ENCODE measurements around the gene CCDC141. TPM values are rescaled to one million over a fixed set of nuclear protein-coding genes. Genes with fewer than 3 reads are reported as not detected.
"Not testable (repeated sequence)": the region's sequence is repeated elsewhere in the genome, so short reads cannot be mapped to it uniquely, and the experiment has no call there.

CCDC141 gene
- total RNA-seq, 1 donor from 2014 or later, result 61.8 TPM

DNA sequence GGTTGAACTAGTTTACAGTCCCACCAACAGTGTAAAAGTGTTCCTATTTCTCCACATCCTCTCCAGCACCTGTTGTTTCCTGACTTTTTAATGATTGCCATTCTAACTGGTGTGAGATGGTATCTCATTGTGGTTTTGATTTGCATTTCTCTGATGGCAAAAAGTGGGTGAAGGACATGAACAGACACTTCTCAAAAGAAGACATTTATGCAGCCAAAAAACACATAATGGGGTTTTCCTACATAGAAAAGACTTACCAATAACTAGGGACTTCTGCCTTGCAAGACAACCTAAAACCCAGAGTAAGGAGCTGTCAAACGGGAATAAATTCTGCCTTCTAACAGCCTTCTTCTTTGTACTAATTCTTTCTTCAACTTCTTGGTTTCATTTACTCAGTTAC is 4.3 kb downstream of the CCDC141 start:
- DNase-seq (ENCODE audit: low read depth), result not testable (repeated sequence)

DNA sequence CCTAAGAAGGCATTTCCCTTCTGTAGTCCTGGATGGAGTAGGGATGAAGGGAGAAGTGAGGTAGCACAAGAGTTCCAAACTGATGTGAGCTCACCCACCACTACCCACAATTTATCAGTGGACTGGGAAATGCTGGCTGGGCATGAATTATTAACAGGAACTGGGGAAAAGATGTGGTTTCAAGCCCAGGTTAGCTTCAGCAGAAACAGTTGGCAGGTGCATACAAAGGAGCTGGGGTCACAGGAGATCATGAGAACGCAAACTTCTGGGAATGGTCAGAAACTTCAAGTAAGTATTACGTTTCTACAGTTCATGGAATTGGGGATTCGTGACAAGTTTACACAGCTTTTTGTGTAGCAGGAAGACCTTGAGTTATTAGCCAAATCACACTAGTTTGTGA is 5.4 kb downstream of the CCDC141 start:
- DNase-seq (ENCODE audit: low read depth), result no peak

DNA sequence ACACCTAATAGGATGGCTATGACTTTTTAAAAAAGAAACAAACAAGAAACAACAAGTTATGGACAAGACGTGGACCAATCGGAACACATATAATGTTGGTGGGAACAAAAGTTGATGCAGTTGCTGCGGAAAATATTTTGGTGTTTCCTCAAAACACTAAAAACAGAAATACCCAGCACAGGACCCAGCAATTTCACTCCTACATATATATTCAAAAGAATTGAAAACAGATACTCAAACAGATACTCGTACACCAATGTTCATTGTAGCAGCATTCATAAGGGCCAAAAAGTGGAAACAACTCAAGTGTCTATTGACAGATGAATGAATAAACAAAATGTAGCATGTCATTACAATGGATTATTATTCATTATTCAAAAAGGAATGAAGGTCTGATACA is 12.1 kb downstream of the CCDC141 start:
- DNase-seq (ENCODE audit: low read depth), result no peak

DNA sequence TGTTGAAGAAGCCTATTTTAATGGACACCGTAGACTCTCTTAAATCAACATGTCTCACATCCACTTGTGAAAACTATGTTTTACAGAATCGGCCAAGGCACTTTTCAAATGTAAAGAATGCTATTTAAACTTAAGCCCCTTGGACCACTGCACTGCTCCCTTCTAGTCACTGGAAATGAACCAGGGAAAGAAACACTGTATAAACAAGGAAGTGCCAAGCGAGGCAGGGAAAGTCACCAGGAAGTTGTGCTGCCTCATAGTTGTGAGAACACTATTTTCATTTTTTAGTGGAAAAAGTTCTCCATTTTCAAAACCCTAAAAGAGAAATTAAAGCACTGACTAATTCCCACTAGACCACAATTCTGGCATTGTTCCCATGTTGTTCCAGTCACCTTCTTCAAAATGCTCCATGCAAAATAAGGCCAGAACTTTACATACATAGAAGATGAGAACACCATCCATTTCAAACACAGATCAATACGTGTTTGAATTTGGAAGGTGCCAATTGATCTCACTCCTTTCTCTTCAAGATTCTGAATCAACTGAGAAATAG is 13.5 kb downstream of the CCDC141 start:
- peak; percentile 13 for DNase-seq (ENCODE audit: low read depth)

DNA sequence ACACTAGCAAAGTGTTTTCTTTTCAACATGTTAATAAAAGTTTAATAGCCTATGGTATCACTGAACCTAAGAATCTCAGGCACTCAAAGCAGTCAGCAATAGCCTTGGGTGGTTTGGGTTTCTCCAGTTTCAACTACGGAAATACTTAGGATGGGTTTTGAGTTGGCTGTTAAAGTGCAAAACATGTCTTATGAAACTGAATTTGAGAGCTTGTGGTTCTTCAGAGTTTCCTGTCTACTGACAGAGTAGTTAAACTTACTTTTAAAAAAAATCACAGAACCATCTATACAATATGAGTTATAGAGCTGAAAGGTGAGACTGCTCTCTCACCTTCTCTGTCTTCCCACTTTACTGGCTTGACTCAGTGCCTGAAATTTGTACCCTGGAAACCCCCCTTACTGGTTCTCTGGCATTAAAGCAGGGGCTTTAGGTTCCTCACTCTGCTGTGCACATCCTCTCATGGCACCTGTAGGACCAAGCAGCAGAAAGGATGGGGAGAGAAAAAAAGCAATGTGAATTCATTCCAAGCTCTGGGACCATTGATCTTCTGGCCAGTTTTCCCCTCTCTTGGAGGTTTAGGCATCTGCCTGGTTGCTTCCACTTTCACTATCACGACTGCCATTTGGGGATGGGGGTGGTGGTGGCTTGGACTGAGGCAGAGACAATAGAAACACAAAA is 18.1 kb downstream of the CCDC141 start:
- peak; percentile 63 for DNase-seq (ENCODE audit: low read depth)

DNA sequence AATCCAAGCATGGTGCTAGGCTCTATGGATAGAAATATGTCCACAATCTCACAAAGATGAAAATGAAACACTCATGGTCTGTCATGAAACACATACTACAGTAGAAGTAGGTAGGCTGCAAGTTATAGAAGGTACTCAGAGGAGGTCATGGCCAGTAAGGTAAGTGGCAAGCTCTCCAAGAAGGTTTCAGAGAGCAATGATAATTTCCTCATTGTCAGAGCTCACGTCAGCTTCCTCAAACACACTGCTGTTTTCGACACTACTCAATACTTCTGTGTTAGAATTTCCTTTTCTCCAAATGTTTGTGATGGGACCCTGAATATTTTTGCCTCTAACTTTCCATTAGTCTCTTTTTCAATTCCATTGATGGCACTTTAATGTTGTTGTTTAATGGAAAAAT is 25.5 kb downstream of the CCDC141 start:
- DNase-seq (ENCODE audit: low read depth), result no peak

DNA sequence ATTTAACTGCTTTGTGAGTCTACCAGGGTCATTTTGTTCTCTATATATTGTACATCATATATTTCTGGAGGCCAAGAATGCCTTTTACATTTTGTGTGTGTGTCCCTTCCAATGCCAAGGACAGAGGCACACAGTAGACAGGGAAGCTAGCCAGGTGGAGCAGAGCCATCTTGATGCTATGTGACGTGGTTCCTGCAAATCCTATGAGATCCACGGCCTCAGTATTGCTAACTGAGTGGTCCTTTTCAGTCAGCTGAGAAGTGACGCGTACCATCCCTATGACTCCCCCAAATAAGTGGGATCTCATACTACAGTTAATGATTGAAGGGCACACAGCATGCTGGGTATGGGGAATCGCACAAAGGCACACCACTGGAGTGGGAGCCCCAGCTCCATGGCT is 27.3 kb downstream of the CCDC141 start:
- no peak for DNase-seq (ENCODE audit: low read depth)

DNA sequence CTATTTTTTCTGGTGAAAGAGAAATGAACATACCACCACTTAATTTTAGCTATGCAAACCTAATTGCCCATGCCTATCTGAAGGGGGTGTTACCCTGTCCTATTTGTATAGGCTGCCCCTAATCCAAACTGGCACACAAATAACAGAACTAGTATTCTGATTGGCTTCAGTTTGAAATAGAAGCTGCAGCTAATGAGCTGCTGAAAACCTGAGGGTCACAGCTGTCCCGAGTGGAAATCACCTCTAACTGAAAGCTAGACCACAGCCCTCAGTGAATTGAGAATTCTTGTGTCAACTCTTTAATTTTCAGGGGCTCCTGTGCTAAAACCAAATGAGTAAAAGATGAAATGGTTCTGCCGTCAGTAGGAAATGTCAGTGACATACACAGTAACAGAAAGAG is 28.7 kb downstream of the CCDC141 start:
- DNase-seq (ENCODE audit: low read depth), result peak; percentile 28

DNA sequence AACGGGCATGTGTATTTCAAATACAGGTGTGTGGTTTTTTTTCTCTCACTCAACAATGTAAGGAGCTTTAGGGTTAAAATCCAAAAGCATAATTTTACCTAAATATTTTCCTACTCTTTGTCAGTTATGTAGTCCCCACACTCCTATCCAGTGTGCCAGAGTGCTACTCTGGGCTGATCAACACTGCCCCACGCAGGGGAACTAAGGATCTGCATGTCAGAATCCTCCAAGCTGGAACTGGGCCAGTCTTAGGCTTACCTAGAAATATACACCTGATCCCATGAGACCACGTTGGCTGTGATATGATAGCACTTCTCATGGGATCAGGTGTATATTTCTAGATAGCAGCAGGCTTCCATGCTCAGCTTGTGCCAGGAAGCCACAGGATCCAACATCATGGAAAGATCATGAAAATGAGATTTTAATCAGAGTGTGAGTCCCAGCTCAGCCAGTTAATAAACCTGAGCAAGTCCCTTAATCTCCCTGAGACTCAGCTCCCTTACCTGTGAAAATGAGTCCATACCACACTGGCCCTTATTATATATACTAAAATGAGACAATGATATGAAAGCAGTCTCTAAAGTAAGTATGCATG is 29.7 kb downstream of the CCDC141 start:
- peak; percentile 22 for DNase-seq (ENCODE audit: low read depth)

DNA sequence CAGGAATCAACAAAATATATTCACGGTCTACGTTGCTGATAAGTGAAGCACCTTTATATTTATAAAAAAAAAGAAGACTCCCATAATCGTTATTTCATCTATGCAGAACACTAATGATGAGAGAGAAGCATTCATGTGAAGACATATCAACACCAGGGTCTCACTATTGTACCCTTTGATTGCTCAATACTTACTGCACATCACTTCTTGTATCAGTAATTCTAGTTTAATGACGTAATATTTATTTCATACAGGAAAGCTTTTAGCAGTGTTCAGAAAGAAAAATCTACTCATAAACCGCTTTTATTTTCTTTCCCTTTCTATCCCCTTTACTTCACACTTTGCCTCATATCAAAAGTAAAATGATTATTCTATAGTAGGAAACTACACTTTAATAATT is 30.7 kb downstream of the CCDC141 start:
- DNase-seq (ENCODE audit: low read depth), result no peak

DNA sequence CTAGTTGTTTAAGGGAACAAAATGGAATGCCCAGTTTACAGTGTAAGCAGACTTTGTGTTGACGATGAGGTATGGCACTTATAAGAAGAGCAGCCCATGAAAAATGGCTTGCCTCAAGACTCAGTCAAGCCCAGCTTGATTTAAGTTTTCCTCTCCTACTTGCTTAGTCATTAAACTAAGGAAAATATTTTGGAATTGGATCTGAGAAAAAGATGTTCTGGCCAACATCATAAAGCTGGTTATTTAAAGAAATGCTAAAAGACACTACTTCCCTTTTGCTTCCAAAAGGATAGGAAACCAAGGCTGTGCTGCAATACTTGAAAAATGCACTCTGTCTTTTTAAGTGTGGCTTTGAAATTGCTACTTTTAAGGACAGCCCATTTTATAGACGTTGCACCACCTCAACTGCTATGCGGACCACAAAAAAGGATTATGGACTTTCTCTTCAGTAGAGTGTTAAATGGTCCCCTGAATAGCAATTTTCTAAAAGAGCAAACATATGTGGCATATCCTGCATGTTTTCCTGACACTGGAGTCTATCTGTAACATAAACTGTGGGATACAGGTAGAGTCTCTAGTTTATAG is 32.1 kb downstream of the CCDC141 start:
- no peak for DNase-seq (ENCODE audit: low read depth)

DNA sequence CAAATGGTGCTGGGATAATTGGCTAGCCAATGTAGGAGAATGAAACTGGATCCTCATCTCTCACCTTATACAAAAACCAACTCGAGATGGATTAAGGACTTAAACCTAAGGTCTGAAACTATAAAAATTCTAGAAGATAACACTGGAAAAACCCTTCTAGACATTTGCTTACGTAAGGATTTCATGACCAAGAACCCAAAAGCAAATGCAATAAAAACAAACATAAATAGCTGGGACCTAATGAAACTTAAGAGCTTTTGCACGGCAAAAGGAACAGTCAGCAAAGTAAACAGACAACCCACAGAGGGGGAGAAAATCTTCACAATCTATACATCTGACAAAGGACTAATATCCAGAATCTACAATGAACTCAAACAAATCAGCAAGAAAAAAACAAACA is 35.7 kb downstream of the CCDC141 start:
- not testable (repeated sequence) for DNase-seq (ENCODE audit: low read depth)

DNA sequence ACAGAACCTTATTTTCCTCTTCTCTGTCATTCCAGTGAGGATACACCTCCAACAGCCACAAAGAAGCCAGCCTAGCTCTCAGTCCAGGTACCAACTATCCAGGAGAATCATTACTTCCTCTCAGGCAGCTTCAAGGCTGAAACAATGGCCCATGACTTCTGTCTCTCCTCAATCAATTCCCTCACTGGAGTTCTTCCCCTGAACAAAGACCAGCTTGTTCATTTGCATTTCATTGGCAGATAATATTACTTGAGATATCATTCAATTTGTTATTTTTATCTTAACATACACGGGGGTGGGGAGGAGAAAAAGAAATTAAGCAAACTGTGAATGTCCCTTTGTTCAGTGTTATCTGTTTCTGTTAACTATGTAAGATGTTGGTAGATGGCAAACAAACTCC is 44.0 kb downstream of the CCDC141 start:
- DNase-seq (ENCODE audit: low read depth), result no peak

DNA sequence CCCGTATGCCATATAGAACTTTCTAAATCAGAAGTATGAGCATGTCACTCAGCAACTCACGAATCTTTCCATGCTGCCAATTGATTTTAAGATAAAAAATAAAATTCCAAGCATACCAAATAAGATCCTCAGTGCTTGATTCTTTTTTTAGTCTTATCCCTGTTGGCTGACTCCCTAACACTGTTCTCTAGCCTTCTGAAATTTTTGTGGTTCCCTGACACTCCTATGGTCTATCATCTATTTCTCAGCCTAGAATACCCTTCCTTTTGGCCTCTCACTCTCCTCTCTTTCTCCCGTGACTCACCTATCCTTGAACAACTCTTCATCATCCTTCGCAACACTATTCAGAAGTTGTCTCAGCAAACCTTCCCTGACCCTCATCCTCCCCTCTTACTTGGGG is 50.5 kb downstream of the CCDC141 start:
- peak; percentile 54 for DNase-seq (ENCODE audit: low read depth)

DNA sequence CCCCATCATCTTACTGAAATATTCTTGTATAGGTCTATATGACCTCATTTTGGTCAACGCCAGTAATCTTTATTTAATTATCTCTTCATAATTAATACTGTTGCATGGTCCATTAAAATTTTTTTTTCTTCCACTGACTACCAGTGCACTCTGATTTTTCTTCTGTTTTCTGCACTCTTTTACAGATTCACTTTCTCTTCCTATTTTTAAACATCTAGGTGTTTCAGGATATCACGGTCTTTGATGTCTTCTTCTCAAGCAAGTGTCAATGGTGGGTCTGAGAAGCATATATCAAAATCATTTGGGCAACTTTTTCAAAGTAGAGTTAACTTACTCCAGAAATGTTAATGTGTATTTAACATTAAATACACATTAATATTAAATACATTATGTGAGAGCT is 51.4 kb downstream of the CCDC141 start:
- no peak for DNase-seq (ENCODE audit: low read depth)

DNA sequence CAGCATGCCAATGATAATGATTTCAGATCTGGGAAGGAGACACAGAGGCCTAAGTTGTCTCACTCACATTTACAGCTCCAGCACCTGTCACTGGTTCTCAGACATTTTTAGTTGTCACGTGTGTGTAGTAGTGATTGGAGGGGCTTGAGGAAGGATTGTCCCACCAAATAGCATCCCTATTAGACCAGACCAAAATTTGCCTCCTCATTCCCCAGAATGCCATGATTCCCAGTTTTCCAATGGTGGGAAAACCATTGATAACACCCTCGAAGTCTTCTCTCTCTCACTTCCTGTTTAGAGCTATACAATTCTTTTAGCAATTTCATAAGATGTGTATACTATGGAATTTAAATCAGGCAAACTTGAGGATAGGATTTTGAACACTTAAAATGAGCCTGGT is 52.5 kb downstream of the CCDC141 start:
- peak; percentile 46 for DNase-seq (ENCODE audit: low read depth)

DNA sequence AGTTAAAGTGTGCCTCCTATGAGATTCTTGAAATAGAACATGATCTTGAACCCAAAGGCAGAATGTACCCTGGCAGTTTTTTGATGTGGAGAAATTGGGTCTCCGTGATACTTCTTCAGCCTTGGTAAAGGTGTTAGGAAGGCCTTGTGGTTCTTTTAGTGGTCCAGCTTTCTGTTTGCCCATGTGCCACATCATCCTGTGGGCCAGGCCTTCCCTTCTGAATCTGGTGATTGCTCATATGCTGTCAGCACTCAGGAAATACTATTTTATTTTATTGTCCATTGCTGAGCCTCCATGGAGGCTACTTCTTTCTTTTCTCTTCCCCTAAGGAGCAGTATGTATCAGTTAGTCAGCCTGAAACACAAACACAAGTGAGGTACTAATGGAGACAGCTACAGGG is 52.9 kb downstream of the CCDC141 start:
- no peak for DNase-seq (ENCODE audit: low read depth)

DNA sequence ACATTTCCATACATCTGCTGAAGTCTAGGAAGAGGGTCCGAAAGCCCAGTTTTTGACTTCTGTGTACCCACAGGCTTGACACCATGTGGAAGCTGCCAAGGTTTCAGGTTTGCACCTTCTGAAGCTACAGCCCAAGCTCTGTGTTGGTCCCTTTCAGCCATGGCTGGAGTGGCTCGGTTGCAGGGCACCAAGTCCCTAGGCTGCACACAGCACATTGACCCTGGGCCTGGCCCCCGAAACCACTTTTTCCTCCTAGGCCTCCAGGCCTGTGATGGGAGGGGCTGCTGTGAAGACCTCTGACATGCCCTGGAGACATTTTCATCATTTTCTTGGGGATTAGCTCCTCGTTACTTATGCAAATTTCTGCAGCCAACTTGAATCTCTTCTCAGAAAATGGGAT is 55.7 kb downstream of the CCDC141 start:
- no peak for DNase-seq (ENCODE audit: low read depth)

DNA sequence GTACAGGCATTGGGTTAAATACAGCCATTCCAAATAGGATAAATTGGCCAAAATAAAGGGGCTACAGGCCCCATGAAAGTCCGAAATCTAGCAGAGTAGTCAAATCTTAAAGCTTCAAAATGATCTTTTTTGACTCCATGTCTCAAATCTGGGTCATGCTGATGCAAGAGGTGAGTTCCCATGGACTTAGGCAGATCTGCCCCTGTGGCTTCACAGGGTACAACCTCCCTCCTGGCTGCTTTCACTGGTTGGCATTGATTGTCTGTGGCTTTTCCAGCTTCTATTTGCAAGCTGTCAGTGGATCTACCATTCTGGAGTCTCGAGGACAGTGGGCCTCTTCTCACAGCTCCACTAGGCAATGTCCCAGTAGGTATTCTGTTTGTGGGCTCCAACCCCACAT is 56.1 kb downstream of the CCDC141 start:
- DNase-seq (ENCODE audit: low read depth), result no peak

DNA sequence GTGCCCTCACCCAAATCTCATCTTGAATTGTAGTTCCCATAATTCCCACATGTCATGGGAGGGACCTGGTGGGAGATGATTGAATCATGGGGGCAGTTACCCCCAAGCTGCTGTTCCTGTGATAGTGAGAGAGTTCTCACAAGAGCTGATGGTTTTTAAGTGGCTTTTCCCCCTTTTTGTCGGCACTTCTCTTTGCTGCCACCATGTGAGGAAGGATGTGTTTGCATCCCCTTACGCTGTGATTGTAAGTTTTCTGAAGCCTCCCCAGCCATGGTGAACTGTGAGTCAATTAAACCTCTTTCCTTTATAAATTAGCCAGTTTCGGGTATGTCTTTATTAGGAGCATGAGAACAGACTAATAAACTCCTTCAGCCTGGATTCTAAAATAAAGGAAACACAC is 57.2 kb downstream of the CCDC141 start:
- DNase-seq (ENCODE audit: low read depth), result not testable (repeated sequence)

DNA sequence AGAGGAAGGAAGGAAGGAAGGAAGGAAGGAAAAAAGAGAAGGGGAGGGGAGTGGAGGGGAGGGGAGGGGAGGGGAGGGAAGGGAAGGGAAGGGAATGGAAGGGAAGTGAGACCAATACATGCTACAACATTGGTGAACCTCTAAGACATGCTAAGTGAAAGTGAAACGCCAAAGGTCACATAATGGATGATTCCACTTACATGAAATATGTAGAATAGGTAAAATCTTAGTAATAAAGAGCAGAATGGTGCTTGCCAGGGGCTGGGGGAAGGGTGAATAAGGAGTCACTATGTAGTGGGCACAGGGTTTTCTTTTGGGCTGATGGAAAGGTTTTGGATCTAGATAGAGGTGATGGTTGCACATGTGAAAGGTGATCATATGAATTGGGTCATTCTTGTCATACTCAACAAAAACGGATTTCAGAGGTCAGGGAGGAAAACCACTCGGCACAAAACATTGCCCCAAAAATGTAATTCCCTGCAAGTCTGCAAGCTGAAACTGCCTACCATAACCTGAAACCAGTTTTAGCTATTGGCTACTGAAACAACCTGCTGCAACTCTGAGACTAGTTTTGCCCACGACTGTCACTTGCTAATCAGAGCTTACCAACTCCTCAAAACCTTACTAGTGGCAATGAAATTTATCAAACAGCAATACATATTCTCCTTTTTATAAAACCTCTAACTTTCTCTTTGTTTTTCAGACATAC is 59.2 kb downstream of the CCDC141 start:
- DNase-seq (ENCODE audit: low read depth), result no peak

DNA sequence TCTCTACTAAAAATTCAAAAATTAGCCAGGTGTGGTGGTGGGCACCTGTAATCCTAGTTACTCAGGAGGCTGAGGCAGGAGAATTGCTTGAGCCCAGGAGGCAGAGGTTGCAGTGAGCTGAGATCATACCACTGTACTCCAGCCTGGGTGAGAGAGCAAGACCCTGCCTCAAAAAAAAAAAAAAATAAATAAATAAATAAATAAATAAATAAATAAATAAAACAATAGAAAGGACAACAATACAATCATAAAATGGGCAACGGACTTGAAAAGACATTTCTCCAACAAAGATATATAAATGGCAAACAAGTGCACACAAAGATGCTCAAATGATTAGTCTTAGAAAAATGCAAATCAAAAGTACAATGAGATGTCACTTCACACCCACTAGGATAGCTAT is 60.5 kb downstream of the CCDC141 start:
- not testable (repeated sequence) for DNase-seq (ENCODE audit: low read depth)
